Left colon (tissue), 2 donors: Measurements from ENCODE around the gene PLA2G15. TPM values are rescaled to one million over a fixed set of nuclear protein-coding genes. Genes with fewer than 3 reads are reported as not detected.

Source experiments
- ATAC-seq: fragments of 200-7000 bp; cut with Tn5 transposase; one replicate; pipeline ENCODE4 v1.9.1; 2020; ENCODE audit warnings: mild to moderate bottlenecking, moderate library complexity
- DNase-seq, 2 donors: peaks; one replicate each; pipeline ENCODE4 v3.0.0-alpha.2; 2020
- intact Hi-C, 2 donors: fragments of 100-400 bp; cut with DNase I in 1 of 2; cut with micrococcal nuclease in 1 of 2; formaldehyde crosslinking; loops; one replicate each; pipeline versions ENCODE4 v1.11.2 to v1.14.0; 2022; cut with DNase I, micrococcal nuclease
- total RNA-seq, 2 donors: library from RNA; stranded (reverse); fragmentation: NEBNext Ultra II Directional; extraction: Animal tissue kit (Norgen Biotek cat#: 25700); gene quantifications; one replicate each; pipeline ENCODE4 v1.2.1, GENCODE V29; 2021
- donor health status: DM: no; HTN: no; CAD: no.
- donor health status: DM: yes; HTN: yes; CAD: no.

Gene PLA2G15
- total RNA-seq, 2 donors from 2014 or later, result 15.1 to 15.5 TPM

DNA sequence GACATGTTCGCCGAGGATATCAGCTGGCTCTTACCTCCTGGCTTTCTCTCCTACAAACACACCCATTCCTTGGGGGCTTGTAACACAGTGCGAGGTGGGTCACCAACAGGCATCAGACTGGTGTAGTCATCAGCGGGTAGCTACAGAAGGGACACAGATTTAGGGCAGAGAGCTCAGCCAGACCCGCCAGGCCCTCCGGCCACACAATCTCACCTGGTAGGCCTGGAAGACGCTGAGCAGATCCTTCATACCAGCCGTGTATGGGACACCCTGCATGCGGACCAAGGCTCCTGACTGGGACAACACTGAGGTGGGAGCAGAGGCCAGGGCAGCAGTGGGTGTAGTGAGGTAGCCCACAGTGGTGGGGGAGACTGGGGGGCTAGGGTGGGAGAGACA lies 15.0 kb upstream of the PLA2G15 start:
- DNase-seq (no peak), ATAC-seq (no peak)
- intact Hi-C loops, result no loop called here

DNA sequence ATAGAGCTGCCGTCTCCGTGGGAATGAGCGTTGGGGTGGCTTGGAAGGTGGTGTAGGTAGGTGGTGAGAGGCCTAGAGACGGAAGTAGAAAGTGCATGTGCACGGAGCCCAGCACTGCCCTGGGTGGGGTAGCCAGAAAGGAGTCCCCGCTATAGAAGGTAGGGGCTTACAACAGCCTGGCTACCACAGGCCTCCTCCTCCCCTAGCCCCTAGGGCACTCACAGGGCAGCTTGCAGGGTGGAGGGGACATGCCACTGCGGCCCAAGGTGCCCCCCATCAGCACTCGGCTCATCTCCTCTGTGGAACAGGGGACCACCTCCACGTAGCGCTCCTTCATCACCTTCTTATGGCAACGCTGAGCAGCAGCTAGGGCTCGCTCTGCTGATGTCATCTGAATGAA lies 14.2 kb upstream of the PLA2G15 start:
- intact Hi-C loops, result no loop called here
- ATAC-seq (no peak), DNase-seq (no peak)

DNA sequence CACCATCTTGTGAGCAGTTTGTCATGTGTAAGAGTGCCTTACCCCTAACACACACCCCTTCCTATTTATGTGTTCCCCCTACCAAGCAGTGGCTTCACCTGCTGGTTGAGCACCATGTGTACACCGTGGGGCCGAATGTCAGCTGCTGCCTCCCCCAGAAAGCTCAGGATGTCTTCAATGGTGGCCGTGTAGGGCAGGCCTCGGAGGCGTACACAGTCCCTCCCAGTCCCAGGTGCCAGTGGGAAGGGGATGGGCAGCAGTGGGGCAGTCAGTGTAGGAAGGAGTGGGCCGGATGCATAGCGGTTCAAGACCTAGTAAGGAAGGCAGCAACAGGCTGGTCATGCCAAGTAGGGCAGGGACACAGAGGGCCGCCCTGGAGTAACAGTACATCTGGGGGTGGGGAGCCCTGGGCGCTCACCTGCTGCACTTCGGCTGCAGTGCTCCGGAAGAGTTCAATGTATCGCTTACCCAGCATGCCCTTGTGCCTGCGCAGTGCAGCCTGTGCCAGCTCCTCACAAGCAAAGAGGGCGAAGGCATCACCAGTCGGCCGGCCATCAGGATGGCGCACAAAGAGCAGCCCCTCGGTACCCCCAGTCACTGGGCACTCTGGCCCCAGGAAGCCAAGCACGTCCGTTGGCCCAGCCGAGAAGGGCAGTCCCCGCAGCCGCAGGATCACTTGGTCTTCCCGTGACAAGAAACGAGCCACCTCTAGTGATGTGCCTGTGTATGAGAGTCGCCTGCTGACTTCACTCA lies 13.6 kb upstream of the PLA2G15 start:
- intact Hi-C loops, result no loop called here
- ATAC-seq (no peak), DNase-seq (no peak)

DNA sequence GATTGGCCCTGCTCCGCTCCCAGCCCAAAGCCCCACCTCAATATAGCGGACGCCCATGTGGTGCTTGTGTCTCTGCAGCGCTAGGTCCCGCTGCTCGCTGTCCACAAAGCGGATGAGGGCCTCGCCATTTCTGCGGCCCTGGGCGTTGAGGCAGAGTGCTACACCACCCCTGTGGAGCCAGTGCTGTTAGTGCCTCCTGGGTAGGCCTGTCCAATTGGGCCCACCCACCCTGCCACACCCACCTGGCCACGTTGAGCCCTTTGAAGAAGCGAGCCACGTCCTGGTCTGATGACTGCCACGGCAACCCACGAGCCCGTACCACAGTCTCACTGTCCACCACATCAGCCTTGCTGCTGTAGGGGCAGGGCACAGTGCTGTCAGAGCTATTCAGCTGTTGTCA lies 12.8 kb upstream of the PLA2G15 start:
- DNase-seq, result peak; percentile 35 to 40
- ATAC-seq, result no peak
- intact Hi-C loops, result no loop called here

DNA sequence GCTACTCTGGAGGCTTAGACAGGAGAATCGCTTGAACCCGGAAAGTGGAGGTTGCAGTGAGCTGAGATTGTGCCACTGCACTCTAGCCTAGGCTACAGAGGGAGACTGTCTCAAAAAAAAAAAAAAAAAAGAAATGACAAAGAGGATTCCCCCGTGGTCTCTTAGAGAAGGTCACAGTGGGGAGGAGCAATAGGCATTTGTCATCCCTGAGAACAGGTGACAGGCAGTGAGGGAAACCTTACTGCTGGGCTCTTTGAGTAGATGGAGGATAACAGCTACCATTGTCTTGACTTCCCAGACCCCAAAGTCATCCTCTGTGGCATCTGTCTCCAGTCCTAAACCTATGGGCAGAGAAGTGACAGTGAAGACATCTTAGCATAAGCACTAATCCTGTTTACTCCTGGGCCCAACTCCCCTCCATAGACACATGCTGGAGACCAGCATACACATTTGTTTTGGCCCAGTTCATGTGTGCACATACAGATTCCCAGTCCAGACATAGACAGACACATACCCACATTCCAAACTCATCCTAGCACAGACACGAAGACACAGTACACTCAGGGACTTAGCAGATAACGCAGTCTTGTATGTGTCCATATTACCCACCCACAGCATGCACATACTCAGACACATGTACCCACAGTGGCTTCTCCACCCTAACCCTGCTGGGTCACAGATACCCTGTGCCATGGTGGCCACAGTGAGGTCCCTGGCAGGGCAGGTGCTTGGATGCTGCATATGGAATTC lies 11.9 kb upstream of the PLA2G15 start:
- ATAC-seq (no peak), DNase-seq (no peak)
- intact Hi-C loops, result no loop called here

DNA sequence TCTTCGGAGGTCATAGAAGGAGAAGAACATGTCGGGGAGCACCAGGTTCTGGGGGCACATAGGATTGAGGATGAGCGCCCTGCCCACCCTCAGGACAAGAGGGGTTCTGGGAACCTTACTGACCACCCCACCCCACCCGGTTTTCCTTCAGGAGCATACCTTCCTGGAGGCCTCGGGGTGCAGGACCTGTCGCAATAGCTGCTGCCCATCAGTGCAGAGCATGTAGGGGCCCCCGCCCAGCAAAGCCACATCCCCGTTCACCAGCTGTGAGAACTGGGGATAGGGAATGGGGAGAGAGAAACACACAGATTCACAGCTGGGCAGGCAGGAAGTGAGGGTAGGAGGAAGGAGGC lies 11.4 kb upstream of the PLA2G15 start:
- no peak for ATAC-seq
- intact Hi-C loops, result no loop called here

DNA sequence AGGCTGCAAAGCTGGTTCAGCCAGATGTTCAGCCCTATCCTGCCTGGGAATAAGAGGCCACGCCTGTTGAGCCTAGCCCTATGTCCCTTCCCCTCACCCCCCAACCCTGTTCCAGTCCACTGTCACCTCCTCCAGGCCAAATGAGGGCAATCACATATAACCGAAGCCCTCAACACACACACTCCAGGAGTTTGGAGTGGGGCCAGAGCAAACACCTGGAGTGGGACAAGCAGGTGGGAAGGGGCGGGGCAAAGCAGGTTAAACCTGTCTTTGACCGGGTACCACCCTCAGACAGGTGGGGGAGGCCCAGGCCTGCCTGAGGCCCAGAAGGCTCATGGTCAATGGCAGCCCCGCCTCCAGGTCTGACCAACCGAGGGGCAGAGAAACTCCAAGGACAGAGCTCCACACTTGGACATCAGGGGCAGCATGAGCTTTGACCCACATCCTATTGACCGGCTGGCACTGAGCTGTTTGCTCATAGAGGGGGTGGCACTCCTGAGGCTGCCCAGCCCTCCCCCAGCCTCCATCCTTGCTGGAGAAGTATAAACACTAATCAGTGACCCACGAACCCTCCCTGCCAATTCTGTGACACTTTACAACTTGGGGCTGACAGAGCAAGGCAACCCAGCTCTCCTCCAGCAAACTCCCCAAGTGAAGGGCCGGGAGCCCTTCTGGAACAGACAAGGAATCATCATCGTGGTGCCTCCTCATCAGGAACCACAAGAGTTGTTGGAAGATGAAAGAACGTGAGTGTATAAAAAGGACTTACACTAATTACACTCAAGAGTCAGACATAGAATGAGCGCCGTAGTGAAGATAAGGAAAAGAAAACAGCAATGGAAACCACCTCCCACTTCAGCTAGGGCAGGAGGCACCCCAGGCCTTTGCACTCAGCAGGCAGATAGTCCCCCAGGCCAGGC lies 10.7 kb upstream of the PLA2G15 start:
- ATAC-seq (peak; percentile 50), DNase-seq (peak; percentile 97)
- intact Hi-C loops, result no loop called here

More for the DNA sequence above, 11.4 kb upstream of the PLA2G15 start:
- no peak for DNase-seq

DNA sequence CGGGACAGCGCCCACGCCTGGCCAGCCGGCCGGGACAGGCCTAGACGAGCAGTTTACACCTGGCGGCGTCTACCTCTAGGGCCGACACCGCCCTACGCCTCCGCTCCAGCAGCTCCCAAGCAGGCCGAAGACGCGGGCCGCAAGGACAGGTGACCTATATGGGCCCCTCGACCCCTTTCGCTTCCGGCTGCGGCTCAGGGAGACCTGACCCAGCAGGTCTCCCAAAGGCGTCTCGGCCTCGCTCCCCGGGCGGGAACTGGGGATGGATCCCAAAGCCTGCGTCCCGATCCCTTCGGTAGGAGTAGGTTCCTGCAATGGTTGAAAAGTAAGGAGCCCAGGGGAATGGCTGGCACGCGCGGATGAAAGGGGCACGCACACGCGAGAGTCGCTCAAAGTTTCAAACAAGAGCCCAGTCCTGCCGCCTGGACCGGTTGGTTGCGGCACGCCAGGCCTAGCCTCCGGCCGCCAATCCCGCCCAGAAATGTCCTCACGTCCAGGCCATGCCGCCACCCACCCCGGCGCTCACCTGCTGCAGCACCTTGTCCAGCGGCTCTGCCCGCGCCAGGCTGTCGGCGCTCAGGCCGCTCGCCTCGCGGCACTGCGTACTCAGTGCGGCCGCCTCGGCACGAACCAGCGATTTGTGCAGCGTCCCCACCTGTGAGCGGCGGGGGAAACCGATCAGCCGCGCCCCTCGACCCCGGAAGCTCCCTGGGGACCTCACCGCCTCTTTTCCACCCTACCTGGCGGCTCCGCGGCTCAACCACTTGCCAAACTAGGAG lies 9.9 kb upstream of the PLA2G15 start:
- intact Hi-C loops, result no loop called here
- DNase-seq (peak; percentile 46 to 59), ATAC-seq (peak; percentile 24)

DNA sequence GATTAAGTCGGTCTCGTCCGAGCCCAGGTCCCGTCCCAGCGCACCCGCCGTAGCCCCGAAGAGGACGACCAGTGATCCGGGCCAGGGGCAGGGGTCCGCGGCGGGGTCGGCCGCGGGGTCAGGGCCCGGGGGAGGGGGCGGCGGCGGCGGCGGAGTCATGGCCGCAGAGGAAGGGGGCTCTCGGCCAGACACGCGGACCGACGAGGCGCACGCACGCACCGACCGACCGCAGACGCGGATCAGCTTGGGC lies 9.4 kb upstream of the PLA2G15 start, which contains the start of gene ESRP2:
Gene ESRP2, minus strand, starts transcription at position 241 of the 250 bp plus-strand sequence. Its CDS starts 82 bp downstream, at position 159.
- DNase-seq, result no peak
- intact Hi-C loops, result no loop called here
- ATAC-seq, result no peak

DNA sequence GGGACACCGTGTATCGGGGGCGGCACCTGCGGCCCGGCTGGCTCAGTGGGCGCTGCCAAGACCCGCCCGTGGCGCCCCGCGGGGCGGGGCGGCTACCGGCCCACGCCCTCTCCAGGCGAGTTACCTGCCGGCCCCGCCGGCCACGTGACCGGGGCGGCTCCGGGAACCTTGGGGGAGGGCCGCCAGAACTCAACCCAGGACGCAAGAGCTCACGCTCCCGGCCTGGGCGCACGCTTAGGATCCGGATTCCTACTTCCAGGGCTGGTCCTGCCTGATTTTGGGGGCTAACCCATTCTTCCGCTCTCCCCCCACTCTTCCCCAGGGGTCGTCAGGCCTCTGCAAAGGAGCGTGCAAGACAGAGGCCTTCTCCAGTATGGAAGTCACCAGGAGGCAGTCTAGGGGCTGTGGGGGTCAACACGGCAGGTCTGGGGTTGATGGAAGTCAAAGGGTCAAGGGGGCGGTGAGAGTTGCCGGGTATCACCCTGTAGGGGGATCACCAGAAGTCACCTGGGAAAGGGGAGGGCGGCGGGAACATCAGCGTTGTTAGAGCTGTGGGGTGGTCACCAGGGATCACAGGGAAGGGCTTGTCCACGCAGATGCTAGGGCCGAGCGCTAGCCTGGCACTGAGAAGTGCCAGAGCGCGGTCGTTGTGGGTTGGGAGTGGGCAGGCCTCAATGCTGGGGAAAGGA lies 8.9 kb upstream of the PLA2G15 start:
- ATAC-seq (peak; percentile 53), DNase-seq (peak; percentile 89 to 91)
- intact Hi-C loops, result no loop called here

DNA sequence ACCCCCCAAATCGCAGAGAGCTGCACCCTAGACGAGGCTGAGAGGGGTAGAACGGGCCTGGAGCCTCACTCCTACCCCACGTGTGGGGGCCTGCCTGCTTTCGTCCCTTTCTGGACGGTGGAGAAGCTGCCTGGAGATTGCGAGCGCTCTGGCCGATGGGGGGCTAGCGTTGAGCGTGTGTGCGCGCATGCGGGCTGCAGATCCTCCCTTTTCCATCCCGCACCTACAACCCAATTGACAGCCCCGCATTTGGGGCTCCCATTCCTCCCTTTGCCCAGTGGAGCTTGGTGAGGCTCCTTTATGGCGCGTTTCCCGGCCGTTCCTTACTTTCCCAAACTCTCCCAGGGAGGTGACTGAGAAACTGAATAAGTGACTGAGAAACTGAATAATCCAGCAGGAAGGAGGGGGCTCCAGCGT lies 8.3 kb upstream of the PLA2G15 start:
- peak in 1 of 2 donors; percentile 54 for DNase-seq
- intact Hi-C loops, result no loop called here
- no peak for ATAC-seq

DNA sequence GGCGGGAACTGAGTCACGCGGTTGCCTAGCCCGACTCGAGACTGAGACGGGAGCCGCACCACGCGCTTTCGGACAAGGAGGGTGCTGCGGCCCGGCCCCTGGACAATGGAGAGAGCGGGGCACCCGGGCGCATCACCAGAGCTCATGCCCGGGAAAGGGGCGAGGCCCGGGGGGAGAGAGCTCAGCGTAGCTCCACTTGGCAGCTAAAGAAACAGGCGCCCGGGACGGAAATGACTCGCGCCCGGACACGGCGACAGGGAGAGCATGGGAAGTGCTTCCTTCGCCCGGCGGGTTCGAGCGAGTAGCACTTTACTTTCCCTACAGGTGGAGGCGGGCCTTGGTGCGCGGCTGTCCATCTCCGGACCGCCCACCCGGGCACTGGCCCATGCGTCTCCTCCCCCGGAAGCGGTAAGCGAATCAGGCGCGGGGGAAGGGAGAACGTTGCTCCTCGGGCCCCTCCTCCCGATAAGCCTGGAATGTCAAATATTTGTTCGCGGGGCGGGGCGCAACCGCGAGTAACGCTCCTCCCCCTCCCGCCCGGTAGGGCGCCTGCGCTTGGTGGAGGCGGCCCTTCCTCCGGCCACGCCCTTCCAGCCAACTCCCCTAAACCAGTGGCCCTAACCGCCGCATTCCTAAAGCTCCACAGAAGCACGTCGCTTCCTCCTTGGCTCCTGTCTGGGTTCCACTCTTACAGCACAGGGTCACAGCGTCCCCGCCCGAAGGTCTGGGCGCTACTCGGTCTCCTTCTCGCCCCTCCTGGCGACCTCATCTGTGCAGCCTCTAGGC lies 7.7 kb upstream of the PLA2G15 start:
- ATAC-seq (peak; percentile 59), DNase-seq (peak; percentile 98 to 99)
- intact Hi-C loops, result no loop called here

DNA sequence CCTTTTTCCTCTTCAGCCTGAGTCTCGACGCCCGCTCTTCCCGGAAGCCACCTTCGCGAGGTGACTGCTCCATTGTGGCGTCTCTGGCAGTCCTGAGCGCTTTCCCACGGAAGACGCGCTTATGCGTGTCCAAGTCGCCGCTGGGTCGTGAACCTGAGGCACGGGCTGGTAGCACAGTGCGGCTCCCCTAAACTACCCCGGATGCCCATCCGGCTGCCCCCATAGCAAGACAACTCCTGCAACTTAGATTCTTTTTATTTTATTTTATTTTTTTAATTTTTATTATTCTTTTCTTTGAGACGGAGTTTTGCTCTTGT lies 7.2 kb upstream of the PLA2G15 start:
- intact Hi-C loops, result no loop called here
- DNase-seq (no peak), ATAC-seq (no peak)

DNA sequence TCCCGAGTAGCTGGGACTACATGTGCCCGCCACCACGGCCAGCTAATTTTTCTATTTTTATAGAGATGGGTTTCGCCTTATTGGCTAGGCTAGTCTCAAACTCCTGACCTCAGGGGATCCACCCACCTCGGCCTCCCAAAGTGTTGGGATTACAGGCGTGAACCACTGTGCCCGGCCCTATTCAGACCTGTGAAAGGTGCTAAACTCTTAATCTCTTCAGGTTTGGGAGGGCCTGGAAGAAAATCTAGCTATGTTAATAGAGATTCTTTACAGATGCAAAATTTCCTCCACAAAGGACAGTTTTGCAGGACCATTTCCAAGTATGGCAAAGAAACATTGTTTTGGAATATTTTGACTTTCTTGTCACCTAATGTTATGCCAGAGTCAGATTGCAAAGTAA lies 3.1 kb upstream of the PLA2G15 start:
- intact Hi-C loops, result loop anchor here in 1 of 2 donors (5.0 kb wide), 1 partner anchor 90 kb away; no protein-coding TSS in a partner anchor
- no peak for DNase-seq
- ATAC-seq, result no peak

DNA sequence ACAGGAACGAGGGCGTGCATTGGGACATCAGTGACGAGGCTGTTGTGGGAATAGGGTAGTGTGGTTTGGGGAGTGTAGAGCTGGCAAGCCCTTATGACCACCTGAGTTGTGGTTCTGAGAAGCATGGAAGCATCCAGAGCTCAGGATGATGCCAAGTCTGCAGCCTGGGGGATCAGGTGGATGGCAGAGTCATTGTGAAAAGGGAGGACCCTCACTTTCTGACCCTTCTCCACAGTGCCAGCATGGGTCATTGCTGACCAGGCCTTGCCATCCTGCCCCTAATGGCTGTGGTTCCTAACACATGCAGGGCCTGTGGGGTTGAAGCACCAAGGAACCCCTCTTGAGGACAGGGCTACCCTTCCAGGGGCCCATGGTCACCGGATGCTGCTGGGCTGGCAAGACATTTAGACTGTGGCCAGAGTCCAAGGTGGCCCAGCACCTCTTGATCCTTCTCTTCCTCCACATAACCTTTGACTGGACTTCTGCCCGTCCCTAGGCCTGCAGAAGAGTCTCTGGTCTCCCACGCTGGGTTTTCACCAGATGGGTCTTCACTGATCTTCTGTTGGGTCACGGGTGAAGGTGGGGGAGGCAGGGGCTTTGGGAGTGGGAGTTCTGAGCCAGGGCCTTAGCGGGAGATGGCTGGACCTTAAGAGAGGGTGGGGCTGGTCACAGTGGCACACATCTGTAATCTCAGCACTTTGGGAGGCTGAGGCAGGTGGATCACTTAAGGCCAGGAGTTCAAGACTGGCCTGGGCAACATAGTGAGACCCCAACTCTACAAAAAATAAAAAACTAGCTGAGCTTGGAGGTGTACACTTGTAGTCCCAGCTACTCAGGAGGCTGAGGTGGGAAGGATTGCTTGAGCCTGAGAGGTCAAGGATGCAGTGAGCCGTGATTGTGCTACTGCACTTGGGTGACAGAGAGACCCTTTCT lies 2.0 kb upstream of the PLA2G15 start:
- DNase-seq (no peak), ATAC-seq (no peak)
- intact Hi-C loops, result loop anchor here in 1 of 2 donors (5.0 kb wide), 1 partner anchor 89 kb away; no protein-coding TSS in a partner anchor

DNA sequence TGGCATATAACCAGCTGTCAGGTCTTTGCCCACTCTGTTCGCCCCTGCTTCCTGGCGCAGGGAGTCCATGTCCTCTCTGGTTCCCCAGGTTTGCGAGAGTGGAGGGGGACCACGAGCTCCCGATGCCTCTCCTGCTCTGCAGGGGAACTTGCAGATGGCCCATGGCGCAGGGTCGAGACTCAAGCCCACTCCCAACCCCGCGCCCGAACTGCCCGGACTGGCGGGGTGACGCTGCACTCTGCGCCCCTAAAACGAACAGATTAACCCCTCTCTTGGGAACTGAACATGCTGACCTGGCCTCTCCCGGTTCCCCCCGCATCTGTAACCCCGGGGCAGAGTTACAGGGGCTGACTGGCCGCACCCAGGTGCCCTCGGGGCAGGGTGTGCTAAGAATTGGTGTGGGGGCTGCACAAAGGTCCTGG lies 681 bp upstream of the PLA2G15 start:
- ATAC-seq (peak; percentile 6), DNase-seq (no peak)
- intact Hi-C loops, result loop anchor here in 1 of 2 donors (5.0 kb wide), 1 partner anchor 88 kb away; no protein-coding TSS in a partner anchor
